AG09309 (cell line): ENCODE results near the gene BATF3.

ENCODE experiments used
- DNase-seq: peaks from one replicate; pipeline ENCODE4 v3.0.0-alpha.2; 2010; ENCODE audit warnings: low read depth
- H3K4me3 ChIP-seq: 2 replicates; pipeline ENCODE4 v1.5.1; 2011; ENCODE audit warnings: mild to moderate bottlenecking, low read depth, low read length, moderate library complexity; ENCODE audit not compliant: control insufficient read depth
- CTCF ChIP-seq: IDR thresholded peaks from 2 replicates; pipeline ENCODE4 v1.5.1; 2011; ENCODE audit warnings: mild to moderate bottlenecking, low read depth, low read length, inconsistent platforms; ENCODE audit not compliant: insufficient read depth, control insufficient read depth; ENCODE audit errors: missing control alignments

Gene BATF3

GRCh38 chr1:212685429-212685828 lies 14.2 kb downstream of the BATF3 start:
- TF ChIP-seq CTCF, result no peak
- H3K4me3 ChIP-seq, result no peak overlapping the region
- DNase-seq, result no peak

DNA sequence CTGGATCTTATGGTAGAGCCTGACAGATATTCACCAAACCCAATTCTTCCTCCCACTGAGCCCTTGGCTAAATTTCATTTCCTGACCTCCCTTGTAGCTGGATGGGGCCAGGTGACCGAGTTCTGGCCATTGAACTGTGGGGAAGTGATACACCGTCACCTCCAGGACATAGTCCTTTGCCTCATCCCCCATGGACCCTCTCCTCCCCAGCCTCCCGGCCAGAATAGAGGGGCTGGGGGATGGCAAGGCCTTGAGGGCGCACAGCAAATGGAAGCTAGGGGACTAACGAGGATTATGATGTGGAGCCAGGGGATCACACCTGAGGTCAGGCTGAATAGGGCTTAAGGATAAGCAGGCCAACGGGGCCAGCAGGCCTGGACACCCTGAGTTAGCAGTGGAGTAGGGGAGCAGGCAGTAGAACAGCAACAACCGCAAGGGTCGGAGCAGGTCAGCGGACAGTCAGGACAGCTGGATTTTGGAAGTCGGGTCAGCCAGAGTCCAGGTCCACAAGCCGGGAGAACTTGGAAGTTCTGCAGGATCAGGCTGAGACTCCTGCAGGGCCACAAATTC lies 15.0 kb downstream of the BATF3 start:
- no peak overlapping the region for H3K4me3 ChIP-seq
- TF ChIP-seq CTCF, result no peak
- no peak for DNase-seq

DNA sequence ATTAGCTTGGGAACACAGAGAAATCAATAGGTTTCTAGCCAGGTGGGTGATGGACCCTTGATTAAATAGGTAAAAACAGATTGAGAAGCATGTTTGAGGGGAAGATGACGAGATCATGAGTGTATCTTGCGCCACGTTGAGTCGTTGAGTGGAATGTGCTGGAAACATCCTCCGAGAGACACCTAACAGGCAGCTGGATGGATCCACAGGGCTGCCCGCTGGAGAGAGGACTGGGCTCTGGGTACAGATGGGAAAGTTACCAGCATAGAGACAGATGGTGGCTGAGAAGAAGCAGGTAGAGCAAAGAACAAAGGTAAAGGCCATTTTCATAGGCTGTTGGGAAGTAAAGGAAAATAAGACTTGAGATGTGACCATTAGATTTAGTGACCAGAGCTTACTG lies 15.6 kb downstream of the BATF3 start:
- no peak overlapping the region for H3K4me3 ChIP-seq
- TF ChIP-seq CTCF, result no peak
- DNase-seq, result no peak

DNA sequence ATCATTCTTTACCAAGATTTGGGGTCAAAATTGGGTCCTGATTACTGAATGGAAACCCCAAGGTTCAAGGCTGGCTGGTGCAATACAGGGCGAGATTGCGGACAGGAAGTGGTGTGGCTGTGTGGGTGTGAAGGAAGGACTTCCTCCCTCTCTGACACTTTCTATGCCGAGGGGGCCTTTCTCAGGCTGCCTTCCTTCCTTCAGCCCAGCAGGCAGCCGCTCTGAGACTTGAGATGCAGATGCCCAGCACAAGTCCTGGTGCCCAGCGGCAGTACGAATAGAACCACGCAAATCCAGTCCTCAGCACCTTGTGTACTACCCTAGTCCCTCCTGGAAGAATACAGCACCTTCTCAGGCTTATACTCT lies 16.3 kb downstream of the BATF3 start:
- TF ChIP-seq CTCF, result no peak
- no peak for DNase-seq

DNA sequence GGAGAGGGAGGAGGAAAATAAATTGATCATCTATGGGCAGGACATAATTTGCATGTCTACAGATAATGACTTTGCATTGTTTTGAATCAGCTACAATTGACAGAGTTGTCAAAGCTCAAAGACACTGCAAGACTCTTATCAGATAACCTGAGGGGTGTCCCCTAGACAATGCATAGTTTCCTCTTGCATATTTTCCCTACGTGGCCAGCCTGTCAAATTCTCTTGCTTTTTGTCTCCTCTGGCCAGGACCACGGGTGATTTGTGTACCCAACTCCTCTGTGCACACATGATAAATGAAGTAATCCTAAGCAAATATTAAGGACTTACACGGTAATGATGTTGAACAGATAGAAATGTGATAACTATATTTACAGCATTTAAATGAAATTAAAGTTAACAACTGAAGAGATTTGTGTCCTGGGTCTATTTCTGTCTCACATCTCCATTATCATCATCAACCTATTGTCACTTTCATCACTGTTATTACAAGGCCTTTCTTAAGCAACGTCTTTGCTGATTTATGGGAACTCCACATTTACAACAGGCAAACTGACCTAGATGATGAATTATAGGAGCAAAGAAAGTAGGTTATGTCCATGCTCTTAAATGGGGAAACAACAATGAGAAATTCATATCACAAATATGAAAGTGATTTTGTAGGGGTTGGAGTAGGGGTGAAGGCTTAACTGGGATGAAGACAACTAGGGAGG lies 18.8 kb downstream of the BATF3 start:
- H3K4me3 ChIP-seq, result no peak overlapping the region
- no peak for DNase-seq
- no peak for TF ChIP-seq CTCF

More for the DNA sequence above, 16.3 kb downstream of the BATF3 start:
- no peak overlapping the region for H3K4me3 ChIP-seq

DNA sequence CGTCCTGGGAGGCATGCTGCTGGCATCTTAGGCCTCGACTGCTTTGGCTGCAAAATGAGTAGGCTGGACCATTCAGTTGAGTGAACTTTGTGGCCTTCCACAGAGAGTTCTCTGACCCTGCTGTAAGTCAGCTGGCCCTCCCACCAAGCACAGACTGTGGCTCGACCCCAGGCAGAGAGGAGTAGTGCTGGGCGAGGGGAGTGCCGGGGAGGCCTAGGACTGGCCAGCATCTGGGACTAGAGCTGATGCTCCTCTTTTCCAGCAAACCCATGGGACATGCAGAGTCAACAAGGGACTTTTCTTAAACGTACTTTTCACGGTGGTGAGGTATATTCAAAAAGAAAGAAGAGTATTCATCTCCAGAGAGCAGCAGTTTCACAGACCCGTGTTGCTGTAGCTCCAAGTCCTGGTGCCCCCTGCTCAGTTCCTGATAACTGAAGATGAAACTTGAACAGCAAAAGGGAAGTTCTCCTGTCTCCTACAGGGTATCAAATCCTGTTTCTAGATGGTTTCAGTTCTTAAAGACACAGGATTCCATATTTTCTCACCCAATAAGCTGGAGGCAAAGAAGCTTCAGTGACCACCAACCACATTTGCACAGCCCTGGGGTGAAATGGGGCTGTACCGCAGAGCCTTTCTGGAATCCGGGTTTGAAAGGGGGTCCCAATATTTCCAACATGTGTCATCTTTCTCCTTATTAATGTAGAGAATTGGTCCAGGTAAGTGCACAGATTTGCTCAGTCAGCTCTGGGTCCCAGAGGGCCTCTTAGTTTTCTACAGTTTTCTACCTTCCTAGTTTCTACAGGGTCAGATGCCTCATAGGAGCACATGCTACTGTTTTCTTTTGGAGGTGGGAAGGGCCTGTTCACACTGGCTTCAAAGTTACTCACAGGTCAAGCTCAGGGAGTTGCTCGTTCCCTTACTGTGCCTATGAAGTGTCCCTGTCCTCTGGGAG lies 20.9 kb downstream of the BATF3 start:
- TF ChIP-seq CTCF, result no peak
- no peak overlapping the region for H3K4me3 ChIP-seq
- no peak for DNase-seq
